Left ventricle myocardium superior (tissue), 1 donor: Measurements from ENCODE around the gene MORN5. TPM values are rescaled to one million over a fixed set of nuclear protein-coding genes. Genes with fewer than 3 reads are reported as not detected.

Experiments
- ATAC-seq: fragments of 200-7000 bp; cut with Tn5 transposase; one replicate; pipeline ENCODE4 v1.9.1; 2020; ENCODE audit warnings: mild to moderate bottlenecking, moderate library complexity
- DNase-seq: peaks from one replicate; pipeline ENCODE4 v3.0.0-alpha.2; 2020
- intact Hi-C: fragments of 100-400 bp; cut with micrococcal nuclease; formaldehyde crosslinking; loops from one replicate; pipeline ENCODE4 v1.11.0; 2022
- total RNA-seq: library from RNA; stranded (reverse); fragmentation: NEBNext Ultra II Directional; extraction: Animal tissue kit (Norgen Biotek cat#: 25700); gene quantifications from one replicate; pipeline ENCODE4 v1.2.1, GENCODE V29; 2021
- donor health status: DM: no; HTN: yes; CAD: no; lungs with severe emphysema.

MORN5 gene
- total RNA-seq, 1 donor from 2014 or later: not detected

DNA sequence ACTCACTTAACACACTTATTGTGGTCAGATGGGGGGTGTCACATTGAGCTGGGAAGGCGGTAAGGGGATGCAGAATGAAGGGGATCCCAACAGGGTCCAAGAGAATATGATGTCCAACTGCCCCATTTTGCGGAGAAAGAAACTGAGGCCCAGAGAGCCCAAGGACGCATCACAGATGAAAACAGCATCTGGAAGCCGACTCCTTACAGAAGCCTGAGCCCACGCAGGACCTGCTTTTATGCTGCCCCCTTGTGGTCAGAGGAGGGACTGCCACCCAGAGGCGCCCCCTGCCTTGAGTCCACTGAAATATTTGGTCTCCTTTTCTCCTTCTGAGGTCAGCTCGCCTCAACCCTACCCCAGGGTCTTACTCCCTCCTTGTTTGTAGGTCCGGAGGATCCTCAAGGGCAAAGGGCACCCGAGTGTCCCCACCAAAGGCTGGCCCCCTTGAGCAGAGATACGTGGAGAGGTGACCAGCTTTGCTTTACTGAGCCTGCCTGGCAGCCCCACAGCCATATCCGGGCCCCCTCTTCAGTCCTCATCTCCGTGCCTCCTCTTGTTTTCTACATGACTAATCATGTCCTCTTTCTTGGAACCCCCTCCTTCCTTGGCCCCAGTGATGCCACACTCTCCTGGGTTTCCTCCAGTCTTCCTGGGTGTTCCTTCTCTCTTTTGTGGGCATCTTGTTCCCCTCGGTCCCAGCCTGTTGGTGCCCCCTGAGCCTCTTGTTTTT is 36.6 kb upstream of the MORN5 start:
- DNase-seq (peak; percentile 81), ATAC-seq (peak; percentile 42)
- intact Hi-C loops: no loop called here

DNA sequence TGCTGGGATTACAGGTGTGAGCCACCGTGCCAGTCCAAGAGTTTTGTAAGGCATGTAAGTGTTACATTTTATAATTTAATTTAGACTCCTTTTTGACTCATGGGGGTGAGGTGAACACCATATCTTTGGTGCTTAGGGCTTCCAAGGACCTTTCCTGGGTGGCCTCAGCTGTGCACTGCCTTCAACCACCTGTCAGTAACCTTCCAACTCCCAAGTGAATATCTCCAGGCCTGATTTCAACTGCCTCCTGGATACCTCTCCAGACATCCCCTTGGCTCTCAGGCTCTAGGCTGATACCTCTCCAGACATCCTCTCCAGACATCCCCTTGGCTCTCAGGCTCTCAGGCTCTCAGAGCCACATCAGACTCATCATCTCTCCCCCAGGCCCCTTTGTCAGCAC is 35.7 kb upstream of the MORN5 start:
- ATAC-seq: no peak
- intact Hi-C loops: no loop called here

DNA sequence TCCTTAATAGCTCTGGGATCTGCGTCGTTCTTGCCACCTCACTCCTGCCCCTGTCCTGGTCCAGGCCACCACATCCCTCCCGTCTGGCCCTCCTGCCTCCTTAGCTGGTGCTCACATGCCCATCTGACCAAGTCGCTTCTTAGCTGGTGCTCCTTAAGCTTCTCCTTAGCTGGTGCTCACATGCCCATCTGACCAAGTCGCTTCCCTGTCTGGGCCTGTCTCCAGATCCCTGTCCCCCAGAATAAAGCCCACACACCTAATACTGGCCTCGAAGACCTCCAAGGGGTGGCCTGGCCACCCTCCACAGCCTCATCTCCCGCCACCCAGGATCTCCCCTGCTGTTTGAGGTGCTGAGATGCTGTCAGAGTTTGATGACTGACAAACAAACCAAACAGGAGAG is 35.2 kb upstream of the MORN5 start:
- intact Hi-C loops: no loop called here
- DNase-seq (no peak), ATAC-seq (no peak)

More for the DNA sequence above, 35.7 kb upstream of the MORN5 start:
- no peak for DNase-seq

DNA sequence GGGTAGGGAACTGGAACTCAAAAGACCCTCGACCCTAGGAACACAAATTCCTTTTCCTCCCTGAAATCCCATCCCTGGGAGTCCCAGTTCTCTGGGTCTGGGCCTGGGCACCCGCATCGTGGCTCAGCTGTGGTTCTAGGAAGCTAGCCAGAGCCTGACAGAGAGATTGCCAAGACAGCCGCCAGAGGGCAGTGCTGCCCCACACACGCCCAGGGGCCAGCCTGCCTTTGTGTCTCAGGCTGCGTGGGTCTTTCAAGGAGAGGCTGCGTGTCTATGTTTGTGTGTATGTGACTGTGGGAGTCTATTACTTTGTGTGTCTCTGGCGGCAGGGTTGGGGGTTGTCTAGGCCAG is 34.6 kb upstream of the MORN5 start:
- ATAC-seq (peak; percentile 88), DNase-seq (peak; percentile 87)
- intact Hi-C loops: loop anchor here (5.0 kb wide), 2 partner anchors 222 to 327 kb away; no protein-coding TSS in a partner anchor

DNA sequence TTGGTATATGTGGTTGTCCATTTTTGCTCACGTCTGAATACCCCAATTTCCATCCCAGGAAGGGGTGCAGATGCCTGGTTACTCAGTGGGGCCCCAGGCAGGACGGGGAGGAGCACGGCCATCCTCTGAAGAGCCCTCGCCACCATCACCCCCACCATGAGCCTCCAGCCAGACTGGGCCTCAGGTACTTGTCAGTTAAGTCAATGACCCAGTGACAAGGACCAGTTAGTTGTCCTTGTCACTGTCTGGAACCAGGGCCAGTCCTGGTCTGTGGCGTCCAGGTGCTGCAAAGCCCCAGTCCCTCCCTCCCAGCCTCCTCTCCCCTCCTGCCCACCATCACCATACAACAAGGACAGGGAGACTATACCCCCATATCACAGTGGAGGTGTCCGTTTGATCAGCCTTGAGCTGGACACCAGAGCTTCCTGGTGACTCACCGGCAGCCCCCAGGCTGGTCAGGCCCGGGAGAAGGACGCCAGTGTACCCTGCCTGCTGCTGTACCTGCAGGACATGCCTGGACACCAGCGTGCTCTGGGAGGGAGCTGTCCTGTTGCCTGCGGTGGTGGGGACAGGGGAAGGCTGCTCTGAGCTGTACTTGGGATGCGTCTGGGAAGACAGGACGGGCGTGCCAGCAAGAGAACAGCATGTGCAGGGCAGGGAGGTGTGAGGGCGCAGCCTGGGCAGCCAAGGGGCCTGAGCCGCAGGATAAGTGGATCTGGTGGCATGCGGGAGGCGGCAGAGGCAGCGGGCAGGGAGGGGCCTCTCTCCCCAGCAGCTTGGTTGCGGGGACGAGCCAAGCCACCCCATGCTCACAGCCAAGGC is 34.0 kb upstream of the MORN5 start:
- ATAC-seq (peak; percentile 28), DNase-seq (no peak)

DNA sequence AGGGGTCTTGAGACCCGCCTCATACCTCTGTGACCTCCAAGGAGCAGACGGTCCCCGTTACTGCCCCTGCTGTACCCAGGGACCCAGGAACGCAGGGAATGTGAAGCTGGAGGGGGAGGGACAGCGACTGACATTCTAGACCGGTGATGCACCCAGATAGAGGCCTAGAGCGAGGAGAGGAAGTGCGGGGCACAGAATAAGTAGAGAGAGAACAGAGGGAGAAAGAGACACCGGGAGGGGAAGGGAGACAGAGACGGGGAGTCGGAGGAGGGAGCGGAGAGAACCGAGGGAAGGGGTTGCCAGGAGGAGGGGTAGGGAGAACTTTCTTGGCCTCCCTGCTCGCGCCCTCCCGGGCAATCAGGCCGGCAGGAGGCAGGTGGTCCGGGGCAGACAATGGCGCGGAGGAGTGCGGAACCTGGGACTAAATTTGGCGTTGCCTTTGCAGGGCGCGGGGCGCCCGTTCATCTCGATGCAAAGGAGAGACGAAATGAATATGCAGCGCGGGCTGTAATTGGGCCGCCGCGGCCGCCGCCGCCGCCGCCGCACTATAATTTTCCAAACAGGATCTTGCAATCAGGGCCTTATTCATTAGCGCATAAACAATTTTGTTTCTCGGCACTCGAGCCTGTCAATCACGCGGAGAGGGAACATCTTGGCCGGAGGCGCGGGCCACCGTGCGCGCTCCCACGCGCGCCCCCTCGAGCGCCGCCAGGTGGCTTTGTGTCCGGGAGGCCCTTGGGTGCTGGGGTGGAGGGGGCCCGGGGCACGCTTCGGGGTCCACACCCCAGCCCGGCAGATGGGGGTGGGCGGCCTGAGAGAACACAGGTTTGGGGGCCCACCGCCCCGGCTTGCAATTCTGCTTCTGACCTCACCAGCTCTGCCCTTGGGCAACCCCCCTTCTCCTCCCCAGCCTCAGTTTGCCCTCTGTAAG is 33.1 kb upstream of the MORN5 start:
- DNase-seq (no peak), ATAC-seq (no peak)
- intact Hi-C loops: loop anchor here (5.0 kb wide), 2 partner anchors 221 to 326 kb away; no protein-coding TSS in a partner anchor

More for the DNA sequence above, 34.0 kb upstream of the MORN5 start:
- intact Hi-C loops: loop anchor here (5.0 kb wide), 2 partner anchors 222 to 327 kb away; no protein-coding TSS in a partner anchor

DNA sequence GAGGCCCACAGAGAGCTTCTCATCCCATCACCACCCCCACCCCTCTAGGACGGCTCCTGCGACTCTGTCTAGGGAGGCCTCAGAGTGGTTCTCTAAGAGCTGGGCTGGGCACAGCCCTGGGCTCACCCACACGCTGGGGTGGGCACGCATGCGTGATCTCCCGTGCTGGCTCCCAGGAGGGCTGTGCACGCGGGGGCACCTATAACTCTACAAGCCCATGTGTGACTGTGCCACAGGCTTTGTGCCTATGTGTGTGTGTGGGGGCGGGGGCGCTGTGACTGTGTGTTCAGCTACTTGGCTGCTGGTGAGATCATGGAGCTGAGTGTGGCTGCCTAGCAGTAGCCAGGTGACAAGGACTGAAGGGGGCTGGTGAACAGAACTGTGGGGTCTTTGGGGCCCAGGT is 32.3 kb upstream of the MORN5 start:
- intact Hi-C loops: loop anchor here (5.0 kb wide), 2 partner anchors 220 to 325 kb away; no protein-coding TSS in a partner anchor
- ATAC-seq (no peak), DNase-seq (no peak)

DNA sequence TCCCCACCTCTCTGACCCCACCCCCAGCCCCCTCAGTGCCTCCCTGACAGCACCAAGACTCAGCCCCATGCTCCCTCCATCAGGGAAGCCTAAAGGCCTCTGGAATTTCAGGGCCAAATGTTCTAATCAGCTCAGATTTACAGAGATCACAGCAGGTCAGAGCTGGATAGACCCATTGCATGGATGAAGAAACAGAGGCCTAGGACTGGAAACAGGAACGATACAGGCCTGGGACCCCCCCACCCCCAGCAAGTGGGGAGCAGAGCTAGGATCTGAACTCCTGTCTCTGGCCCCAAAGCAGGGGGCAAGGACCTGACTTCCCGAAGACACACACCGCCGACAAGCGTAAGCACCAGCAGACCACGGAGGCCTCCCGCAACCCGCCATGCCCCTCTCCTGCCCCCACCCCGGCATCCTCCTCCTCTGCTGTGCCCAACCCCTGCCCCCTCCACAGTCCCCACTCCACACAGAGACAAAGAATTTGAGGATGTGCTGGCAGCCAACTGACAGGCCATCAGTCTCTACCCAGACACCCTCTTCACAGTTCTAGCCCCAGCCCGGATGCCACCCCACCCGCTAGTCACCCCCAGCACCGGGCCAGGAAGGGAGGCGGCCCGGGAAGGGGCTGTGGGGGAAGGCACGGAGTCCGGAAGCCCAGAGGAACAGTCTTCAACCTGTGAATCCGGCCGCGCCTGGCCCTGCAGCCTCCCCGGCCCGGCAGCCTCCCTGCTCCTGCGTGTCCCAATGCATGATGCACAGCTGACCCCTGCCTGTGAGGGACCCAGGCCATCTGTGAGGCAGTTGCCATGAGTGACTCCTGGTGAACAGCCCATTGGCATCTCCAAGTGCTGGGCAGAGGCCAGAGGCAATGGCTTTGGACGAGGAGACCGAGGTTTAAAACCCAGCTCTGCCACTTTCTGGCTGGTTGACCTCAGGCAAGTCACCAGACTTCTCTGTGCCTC is 31.4 kb upstream of the MORN5 start:
- DNase-seq (peak; percentile 67), ATAC-seq (peak; percentile 31)
- intact Hi-C loops: loop anchor here (5.0 kb wide), 2 partner anchors 219 to 324 kb away; no protein-coding TSS in a partner anchor

DNA sequence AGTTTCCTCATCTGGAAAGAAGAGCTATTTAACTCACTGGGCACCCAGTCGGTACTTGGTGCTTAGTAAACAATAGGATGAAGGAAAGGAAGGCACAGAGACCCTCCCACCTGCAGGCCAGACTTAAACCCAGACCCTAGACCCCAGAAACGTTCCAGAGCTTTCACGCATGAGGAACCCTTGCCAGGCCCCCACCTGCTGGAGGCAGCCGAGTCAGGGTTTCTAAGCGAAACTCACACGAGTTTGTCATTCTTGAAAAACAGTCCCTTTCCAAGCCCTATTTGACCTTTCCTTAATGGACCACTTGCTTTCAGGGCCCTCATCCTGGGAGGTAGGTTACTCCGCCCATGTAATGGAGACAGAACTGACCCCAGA is 30.8 kb upstream of the MORN5 start:
- intact Hi-C loops: loop anchor here (5.0 kb wide), 2 partner anchors 218 to 323 kb away; no protein-coding TSS in a partner anchor
- ATAC-seq: no peak
- no peak for DNase-seq

DNA sequence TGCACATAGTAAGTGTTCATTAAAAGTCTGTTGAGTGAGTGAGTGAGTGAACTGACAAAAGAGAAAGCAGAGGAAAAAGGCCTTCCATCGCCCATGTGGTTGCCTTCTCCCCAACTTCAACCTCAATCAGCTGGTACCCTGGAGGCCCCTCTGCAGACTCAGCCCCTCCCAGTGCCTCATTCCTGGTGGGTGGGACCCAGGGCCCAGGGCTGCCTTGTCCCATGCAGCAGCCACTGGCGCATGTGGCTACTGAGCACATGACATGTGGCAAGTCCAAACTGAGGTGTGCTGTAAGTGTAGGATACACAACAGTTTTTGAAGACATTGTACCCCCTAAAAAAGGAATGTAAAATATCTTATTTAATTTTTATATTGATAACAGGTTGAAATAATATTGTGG is 29.7 kb upstream of the MORN5 start:
- ATAC-seq (no peak), DNase-seq (no peak)
- intact Hi-C loops: loop anchor here (5.0 kb wide), 2 partner anchors 217 to 322 kb away; no protein-coding TSS in a partner anchor

DNA sequence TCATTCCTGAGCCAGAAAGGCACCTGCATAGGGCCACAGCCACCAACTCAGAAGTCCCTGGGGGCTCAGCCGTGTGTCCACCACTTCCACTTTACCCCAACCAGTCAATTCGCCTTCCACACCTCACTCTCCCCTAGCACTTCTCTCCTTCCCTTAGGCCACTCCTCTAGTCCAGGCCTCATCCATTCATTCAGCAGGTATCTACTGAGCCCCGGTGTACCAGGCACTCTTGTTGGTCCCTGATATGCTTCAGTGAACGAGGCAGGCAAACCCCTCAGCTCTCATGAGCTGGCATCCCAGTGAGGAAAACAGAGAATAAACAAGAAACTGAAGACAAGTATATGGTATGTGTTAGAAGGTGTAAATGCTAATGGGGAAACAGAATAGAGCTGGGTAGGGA is 28.9 kb upstream of the MORN5 start:
- intact Hi-C loops: no loop called here
- no peak for ATAC-seq

DNA sequence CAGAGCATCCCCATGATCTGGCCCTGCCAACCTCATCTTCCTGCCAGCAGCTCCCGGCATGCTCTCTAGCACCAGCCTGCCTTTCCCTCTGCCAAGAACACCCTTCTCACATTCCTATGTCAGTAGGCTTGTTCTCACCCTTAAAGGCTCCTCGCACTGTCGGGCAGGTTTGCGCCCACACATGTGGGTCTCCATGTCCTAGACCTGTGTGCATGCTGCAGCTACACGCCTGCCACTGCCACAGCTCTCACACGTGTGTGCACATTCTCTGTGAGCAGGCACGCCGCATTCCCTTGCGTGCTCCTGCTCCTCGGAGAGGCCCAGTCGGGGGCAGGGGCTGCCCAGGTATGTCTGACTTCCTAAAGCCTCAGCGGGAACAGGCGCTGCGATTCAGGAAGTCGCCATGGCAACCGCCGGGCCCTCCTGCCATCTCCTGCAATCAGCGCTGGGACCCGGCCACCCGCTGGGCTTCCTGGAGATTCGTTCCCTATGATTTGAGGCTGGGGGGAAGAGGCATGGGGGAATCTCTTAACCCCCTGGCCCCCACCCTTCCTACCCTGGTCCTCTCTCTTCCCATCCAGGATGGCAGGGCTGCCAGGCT is 28.2 kb upstream of the MORN5 start:
- ATAC-seq (peak; percentile 82), DNase-seq (peak; percentile 73)
- intact Hi-C loops: no loop called here

More for the DNA sequence above, 28.9 kb upstream of the MORN5 start:
- no peak for DNase-seq

DNA sequence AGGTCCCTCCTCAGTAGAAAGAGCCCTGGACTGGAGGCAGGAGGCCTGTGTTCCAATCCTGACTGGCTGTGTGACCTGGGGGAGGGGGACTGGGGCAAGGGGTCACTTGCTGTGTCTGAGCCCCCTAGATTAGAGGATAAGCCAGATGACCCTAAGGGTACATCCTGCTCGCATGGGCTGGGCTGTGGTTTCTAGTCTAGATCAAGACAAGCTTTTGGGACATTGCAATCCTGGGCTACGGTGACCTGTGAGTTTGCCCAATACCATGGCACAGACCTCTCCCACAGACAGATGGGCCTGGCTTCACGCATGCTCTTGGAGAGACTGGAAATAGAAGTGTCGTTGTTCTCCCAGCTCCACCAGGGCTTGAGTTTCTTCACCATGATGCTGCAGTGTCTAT is 27.2 kb upstream of the MORN5 start:
- intact Hi-C loops: no loop called here
- ATAC-seq (no peak), DNase-seq (no peak)

DNA sequence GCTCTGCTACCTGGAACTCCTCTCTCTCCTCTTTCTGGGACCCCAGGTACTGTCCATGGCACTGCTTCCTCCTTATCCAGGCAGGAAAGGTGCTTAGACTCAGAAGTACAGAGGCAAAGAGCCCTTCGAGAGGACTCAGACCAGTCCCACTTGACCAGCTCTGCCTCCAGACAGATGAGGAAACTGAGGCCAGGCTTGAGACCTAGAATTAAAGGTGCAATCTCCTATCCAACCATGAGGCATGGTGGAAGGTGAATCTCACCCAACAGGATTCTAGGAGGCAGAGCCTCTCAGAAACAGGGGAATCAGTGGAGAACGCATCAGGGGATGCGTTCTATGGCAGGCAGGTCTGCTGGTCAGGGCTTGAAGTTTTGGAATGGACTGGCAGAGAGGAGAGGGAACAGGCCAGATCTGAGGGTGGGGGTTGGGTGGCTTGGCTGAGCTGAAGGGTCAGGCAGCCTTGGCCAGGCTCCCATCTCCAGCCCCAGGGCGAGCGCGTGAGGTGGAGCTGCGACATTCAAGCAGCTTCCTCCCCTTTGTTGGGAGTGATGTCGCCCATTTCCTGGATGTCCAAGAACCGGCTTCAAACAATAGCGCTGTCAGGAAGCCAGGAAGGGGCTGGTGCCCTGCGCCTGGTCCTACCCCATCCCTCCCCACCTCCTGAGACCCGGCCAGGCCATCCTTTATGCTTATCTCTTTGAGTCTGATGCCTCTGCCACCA is 26.3 kb upstream of the MORN5 start:
- intact Hi-C loops: no loop called here
- ATAC-seq (peak; percentile 49), DNase-seq (peak; percentile 66)

DNA sequence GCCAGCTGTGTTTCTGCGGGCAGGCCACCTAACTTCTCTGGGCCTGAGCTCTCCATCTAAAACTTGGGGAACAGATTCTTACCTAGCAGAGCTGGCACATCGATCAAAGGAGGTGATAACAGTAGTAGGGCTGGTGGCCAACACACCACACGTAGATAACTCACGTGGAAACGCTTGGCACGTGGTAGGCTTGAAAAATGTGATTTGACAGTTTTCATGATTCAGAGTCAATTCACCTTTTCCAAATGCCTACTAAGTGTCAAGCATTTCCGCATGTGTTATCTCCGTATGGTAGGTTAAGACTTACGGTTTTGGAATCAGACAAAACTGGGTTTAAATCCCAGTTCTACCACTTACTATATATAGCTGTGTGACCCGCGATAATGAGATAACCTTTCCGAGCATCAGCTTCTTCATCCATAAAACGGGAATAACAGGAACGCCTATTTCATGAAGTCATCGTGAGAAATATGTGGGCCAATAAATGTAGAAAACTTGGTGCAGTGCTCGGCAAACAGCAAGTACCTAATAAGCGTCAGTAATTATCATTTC is 25.6 kb upstream of the MORN5 start:
- intact Hi-C loops: no loop called here
- DNase-seq (no peak), ATAC-seq (no peak)

DNA sequence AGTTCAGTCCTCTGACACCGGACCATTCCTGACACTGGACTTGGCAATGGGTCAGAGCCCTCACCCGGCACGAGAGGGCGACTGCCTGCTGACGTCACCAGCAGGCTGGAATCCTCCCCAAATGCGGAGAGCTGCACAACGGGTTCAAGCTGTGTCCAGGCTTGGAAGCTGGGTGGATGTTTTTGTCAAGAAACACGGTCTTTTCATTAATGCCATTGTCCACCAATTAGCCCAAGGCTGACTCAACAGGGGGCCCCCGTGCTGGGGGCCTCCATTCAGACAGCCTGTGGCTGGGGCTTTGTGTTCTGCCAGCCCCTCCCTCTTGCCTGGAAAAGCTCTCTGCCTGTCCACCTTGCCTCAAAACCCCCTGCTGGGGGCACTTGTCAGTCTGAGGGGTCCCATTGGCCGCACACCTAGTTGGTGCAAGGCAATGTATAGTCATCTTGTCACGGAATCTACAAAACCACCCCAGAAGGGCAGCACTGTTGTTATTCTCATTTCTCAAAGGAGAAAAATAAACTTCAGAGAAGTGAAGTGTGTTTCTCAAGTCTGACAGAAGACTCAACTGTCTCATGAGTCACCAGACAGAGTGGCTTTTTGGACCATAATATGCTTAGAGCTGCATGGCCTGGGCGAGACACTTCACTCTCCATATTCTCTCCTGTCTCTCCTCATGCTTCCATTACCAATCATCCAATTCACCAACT is 24.7 kb upstream of the MORN5 start:
- DNase-seq (no peak), ATAC-seq (no peak)
- intact Hi-C loops: no loop called here
